ENCODE data around the gene GYS2.

DNA sequence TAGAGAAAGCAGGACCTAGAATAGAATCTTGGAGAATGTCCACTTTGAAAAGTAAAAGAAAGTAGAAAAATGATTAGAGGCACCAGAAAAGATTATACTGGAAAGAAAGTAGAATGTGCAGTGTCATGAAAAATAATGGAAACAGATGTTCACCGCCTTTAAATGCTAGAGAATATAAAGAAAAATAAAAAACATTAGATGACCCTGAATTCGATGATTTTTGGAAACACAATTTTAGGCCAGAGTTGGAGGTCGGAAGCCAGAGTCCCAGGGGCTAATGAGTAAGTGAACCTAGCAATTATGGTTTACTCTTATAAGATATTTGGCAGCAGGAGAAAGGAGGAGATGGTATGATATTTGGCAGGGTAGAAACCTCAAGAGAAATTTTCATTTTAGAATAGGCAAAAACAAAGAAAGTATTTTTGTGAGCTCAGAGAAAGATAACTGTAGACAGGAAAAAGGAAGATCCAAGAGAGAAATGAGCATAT is 37.7 kb downstream of the GYS2 start:
- TF ChIP-seq, protein P1, sequence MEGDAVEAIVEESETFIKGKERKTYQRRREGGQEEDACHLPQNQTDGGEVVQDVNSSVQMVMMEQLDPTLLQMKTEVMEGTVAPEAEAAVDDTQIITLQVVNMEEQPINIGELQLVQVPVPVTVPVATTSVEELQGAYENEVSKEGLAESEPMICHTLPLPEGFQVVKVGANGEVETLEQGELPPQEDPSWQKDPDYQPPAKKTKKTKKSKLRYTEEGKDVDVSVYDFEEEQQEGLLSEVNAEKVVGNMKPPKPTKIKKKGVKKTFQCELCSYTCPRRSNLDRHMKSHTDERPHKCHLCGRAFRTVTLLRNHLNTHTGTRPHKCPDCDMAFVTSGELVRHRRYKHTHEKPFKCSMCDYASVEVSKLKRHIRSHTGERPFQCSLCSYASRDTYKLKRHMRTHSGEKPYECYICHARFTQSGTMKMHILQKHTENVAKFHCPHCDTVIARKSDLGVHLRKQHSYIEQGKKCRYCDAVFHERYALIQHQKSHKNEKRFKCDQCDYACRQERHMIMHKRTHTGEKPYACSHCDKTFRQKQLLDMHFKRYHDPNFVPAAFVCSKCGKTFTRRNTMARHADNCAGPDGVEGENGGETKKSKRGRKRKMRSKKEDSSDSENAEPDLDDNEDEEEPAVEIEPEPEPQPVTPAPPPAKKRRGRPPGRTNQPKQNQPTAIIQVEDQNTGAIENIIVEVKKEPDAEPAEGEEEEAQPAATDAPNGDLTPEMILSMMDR (IDR thresholded peaks at IDR 0.05), result no peak
- TF ChIP-seq POLR2A (IDR thresholded peaks at IDR 0.05), result no peak
- no peak for TF ChIP-seq POLR2AphosphoS5 (IDR thresholded peaks at IDR 0.05)
